ENCODE data around the gene MYO18A. TPM values are rescaled to one million over a fixed set of nuclear protein-coding genes. Genes with fewer than 3 reads are reported as not detected.

MYO18A gene
- polyA plus RNA-seq, 3 donors from 2014 or later, result 1.5 to 32.5 (median 5.2) TPM

DNA sequence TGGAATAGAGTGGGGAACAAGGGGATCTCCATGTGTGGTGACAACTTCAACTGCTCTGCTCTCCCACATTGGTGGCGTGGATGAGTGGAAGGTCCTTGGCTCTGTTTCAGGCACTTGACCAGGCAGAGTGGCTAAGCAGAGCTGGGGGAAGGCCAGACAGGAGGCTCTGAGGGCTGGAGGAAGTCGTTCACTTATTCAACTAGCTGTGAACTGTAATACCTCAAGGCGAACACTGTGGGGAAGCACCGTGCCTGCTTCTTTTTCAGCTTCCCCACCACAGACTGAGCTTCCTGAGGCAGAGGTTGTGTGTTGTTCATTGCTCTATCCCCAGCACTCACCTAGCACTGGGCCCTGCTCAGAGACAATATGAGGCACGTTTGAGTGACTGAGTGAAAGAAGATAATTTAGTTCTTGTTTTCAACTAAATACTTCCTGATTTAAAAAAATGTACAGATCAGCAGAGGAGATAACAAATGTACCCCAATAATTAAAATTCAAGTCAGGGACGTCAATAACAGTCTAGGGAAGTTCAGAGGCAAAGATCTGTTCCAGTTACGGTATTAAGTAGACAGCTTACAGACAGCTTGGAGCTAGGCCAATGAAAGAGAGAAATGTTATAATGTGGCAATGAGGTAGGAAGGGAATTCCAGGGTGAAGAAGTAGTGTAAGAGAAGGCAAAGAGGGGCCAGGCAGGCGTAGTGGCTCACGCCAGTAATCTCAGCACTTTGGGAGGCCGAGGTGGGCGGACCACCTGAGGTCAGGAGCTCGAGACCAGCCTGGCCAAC, 34.7 kb downstream of the MYO18A start:
- no peak overlapping the region for H3K4me3 Mint-ChIP-seq
- no peaks in the 10 kb centered on the region for H3K27me3 Mint-ChIP-seq (ENCODE audit: low read depth in 3 of 3)
- H3K9me3 Mint-ChIP-seq, result no peaks in the 10 kb centered on the region
- H3K4me1 Mint-ChIP-seq, result peaks cover 55 to 75% of the 10 kb centered on the region in 2 donors
- H3K27ac Mint-ChIP-seq, result peak overlapping the region; percentile 44 to 90 (median 83)
- H3K36me3 Mint-ChIP-seq, result no peaks in the 10 kb centered on the region
- DNase-seq, result peak; percentile 60 to 72 (median 61)

DNA sequence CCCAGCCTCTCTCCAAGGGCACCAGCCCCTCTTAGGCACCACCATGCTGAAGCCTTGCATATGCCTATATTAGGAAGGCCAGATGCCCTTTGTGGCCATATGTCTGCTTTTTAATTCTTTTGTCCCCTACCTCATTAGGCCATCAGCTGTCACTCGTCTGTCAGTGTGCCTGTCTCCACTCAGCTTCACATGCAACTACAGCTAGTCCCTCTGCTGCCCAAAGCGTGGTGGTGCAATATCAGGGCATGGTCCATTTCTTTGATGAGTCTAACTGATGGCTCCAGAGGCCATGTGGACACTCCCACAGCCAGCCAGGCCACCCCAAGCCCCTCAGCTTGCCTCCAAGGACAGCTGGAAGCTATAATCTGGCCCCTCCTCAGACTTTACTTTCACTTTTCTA, 36.3 kb downstream of the MYO18A start:
- no peaks in the 10 kb centered on the region for H3K9me3 Mint-ChIP-seq
- H3K4me3 Mint-ChIP-seq, result peak overlapping the region in 3 of 5 donors; percentile 8 to 54 (median 30)
- H3K27me3 Mint-ChIP-seq (ENCODE audit: low read depth in 3 of 3), result peaks cover 0 to 3% (median 0%) of the 10 kb centered on the region in 3 donors
- peak overlapping the region; percentile 53 to 90 (median 75) for H3K27ac Mint-ChIP-seq
- peaks cover 62 to 79% of the 10 kb centered on the region in 2 donors for H3K4me1 Mint-ChIP-seq
- H3K36me3 Mint-ChIP-seq, result no peaks in the 10 kb centered on the region
- DNase-seq, result no peak

DNA sequence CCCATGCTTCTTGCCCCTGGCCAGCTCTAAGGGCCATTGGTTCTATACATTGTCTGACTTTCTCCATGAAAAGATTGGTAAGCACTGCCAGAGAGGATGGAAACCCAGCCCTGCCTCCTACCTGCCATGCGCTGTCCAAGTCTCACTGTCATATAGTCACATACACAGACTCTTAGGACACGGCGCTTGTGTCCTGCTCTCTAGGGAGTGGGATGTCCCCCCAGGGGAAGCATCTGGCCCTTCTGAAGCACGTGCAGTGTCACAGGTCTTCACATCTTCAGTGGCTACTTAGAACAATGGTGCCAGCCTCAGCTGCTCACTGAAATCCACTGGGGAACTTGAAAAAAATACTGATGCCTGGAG, 38.7 kb downstream of the MYO18A start:
- peaks cover 0 to 4% (median 0%) of the 10 kb centered on the region in 3 donors for H3K36me3 Mint-ChIP-seq
- H3K4me3 Mint-ChIP-seq, result peak overlapping the region; percentile 83 to 95 (median 90)
- H3K9me3 Mint-ChIP-seq, result no peaks in the 10 kb centered on the region
- peak overlapping the region; percentile 97 to 99 (median 98) for H3K27ac Mint-ChIP-seq
- H3K27me3 Mint-ChIP-seq (ENCODE audit: low read depth in 3 of 3), result peaks cover 0 to 3% (median 0%) of the 10 kb centered on the region in 3 donors
- peaks cover 65 to 77% of the 10 kb centered on the region in 2 donors for H3K4me1 Mint-ChIP-seq
- DNase-seq, result no peak

- DNase-seq, result peak; percentile 62 to 69 (median 65)
- Mint-ChIP-seq H3K9me3 (no peaks in the 10 kb centered on the region), H3K27ac (peak overlapping the region; percentile 97 to 99 (median 98)), H3K36me3 (peaks cover 0 to 4% (median 0%) of the 10 kb centered on the region in 3 donors), H3K4me1 (peaks cover 65 to 80% of the 10 kb centered on the region in 2 donors), H3K4me3 (peak overlapping the region; percentile 83 to 95 (median 90)), H3K27me3 (ENCODE audit: low read depth in 3 of 3) (peaks cover 0 to 3% (median 0%) of the 10 kb centered on the region in 3 donors)
Observed at GRCh38 chr17:29140631-29141513, 39.3 kb downstream of the MYO18A start.

DNA sequence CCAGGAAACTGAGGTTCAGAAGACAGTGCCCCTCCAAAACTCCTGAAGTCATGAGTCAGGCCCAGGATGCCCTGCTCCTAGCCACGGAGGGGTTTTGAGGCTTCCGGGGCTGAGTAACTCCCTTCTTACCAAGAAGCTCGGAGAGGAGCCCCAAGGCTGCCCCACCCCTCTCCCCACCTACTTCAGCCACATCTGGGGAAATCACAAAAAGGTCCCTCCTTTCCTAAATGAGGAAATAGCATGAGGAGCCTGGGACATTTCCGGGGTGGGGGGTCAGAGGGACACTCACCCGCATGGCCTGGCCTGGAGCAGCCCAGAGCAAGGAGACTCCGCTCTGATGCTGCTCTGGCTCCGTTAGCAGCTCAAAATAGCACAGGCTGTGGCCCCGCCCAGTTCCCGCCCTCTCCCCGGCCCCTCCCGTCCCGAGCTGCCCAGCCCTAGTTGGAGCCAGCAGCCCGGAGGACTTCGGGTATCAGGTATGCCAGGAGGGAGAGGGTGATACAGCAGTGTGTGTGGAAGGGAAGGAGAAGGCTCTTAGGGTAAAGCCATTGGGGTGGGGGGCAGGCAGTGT, 40.1 kb downstream of the MYO18A start:
- Mint-ChIP-seq H3K27me3 (ENCODE audit: low read depth in 3 of 3) (peaks cover 0 to 3% (median 0%) of the 10 kb centered on the region in 3 donors), H3K9me3 (no peaks in the 10 kb centered on the region), H3K4me3 (peak overlapping the region; percentile 83 to 95 (median 90)), H3K36me3 (peaks cover 0 to 4% (median 0%) of the 10 kb centered on the region in 3 donors), H3K27ac (peak overlapping the region; percentile 97 to 99 (median 98)), H3K4me1 (peaks cover 57 to 73% of the 10 kb centered on the region in 2 donors)
- peak; percentile 67 to 70 (median 70) for DNase-seq

DNA sequence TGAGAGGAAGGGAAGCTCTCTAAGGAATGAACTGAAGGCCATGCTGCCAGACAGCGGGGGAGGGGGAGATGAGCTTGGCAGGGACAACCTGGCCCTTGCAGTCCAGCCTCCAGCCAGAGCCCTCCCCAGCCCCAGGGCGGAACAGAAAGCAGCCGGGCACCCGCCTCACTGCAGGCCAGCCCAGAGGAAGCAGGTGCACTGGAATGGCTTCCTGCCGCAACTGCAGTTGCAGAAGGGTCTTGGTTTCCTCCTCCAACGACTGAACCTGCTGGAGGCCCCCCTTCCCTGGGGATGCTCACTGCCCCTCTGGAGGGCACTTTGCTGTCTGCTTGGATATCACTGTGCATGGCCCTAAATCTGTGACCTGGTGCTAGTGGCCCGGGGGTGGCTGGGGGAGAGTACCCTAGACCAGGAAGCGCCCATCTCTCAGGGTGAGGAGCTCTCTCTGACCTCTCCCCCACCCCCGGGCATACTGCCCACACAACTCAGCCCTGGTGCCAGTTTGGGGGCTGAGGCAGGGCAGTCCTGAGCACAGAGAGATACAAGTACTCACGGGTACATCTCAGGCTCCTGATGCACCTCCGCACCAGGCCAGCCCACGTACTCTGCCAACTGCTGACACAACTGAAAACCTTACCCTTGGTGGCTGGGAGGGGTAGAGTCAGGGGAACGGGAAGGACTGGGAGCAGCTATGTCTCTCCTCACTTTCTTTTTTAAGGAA, 41.1 kb downstream of the MYO18A start:
- H3K36me3 Mint-ChIP-seq, result peaks cover 0 to 4% (median 0%) of the 10 kb centered on the region in 3 donors
- peak overlapping the region; percentile 97 to 99 (median 98) for H3K27ac Mint-ChIP-seq
- H3K4me1 Mint-ChIP-seq, result peaks cover 55 to 67% of the 10 kb centered on the region in 2 donors
- peak in 2 of 3 donors; percentile 24 to 32 for DNase-seq
- H3K27me3 Mint-ChIP-seq (ENCODE audit: low read depth in 3 of 3), result peaks cover 0 to 3% (median 0%) of the 10 kb centered on the region in 3 donors
- H3K9me3 Mint-ChIP-seq, result no peaks in the 10 kb centered on the region
- peak overlapping the region; percentile 83 to 95 (median 90) for H3K4me3 Mint-ChIP-seq

DNA sequence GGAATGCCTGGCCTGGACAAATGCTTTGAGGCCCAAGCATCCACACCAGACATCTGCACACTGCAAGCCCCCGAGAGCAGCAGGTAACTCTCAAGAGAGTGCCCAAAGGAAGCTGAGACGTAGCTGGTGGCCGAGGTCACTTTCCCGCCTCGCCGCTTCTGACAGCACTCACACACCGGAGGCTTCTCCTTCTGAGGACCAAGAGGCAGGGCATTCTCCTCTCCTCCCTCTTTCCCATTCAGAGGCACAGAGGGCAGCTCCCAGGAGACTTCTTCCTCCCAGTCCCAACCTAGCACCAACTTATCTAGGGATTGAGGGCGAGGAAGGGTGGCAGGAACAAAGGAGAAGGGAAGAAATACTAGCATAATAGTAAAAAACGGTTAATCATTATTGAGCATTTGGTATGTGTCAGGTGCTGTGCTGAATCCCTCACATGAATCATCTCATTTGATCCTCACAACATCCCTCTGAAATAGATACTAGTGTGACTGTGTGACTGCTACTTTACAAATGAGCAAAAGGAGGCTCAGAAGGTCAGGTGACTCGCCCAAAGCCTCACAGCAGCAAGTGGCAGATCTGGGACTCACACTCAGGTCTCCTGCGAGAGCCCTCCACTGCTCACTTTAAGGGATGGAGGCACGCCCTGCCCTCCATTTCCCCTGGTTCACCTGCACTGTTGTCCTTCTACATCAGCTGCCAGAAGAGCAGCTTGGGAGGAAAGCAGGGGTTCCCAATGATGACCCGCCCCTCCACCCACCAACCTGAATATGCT, 41.8 kb downstream of the MYO18A start:
- Mint-ChIP-seq H3K27me3 (ENCODE audit: low read depth in 3 of 3) (peaks cover 0 to 3% (median 0%) of the 10 kb centered on the region in 3 donors), H3K27ac (peak overlapping the region; percentile 97 to 99 (median 98)), H3K4me1 (peaks cover 51 to 61% of the 10 kb centered on the region in 2 donors), H3K4me3 (peak overlapping the region; percentile 83 to 95 (median 90)), H3K36me3 (peaks cover 0 to 4% (median 0%) of the 10 kb centered on the region in 3 donors), H3K9me3 (no peaks in the 10 kb centered on the region)
- DNase-seq, result no peak

DNA sequence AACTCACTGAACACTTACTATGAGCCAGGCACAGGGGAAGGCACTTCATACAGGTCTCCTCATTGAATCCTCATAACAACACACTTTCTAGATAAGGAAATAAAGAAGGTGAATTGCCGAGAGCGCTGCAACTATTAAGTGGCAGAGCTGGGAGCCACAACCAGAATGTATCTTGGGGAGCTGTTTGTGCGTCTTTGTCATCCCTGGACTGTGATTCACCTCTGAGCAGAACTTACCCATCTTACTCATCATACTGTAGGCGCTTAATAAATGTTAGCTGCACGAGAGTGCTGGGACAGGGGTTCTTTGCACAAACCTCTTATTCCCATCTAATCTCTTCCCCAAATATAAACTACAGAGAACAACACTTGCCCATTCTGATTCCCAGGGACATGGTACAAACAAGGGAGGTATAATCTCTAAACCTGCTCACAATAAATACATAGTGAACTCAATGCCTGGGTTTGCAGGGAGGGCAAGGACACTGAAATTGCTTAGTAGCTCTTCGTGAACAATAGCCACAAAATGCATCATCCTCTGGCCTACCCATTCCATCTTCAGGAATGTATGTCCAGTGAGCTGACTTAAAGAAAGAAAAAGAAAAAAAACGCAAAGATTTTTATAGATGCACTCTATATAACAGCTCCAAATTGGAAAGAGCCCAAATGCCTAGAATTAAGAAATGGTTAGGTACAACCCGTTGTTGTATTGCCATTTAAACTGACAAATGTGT, 43.0 kb downstream of the MYO18A start:
- no peak for DNase-seq
- Mint-ChIP-seq H3K4me3 (peak overlapping the region in 3 of 5 donors; percentile 2 to 90 (median 54)), H3K36me3 (peaks cover 0 to 4% (median 0%) of the 10 kb centered on the region in 3 donors), H3K27me3 (ENCODE audit: low read depth in 3 of 3) (peaks cover 0 to 3% (median 0%) of the 10 kb centered on the region in 3 donors), H3K9me3 (no peaks in the 10 kb centered on the region), H3K4me1 (peaks cover 52 to 59% of the 10 kb centered on the region in 2 donors), H3K27ac (peak overlapping the region in 5 of 6 donors; percentile 92 to 99 (median 97))

- H3K27ac Mint-ChIP-seq, result no peak overlapping the region
- peaks cover 0 to 4% (median 0%) of the 10 kb centered on the region in 3 donors for H3K36me3 Mint-ChIP-seq
- H3K4me3 Mint-ChIP-seq, result no peak overlapping the region
- no peaks in the 10 kb centered on the region for H3K9me3 Mint-ChIP-seq
- H3K4me1 Mint-ChIP-seq, result peaks cover 47 to 57% of the 10 kb centered on the region in 2 donors
- peaks cover 0 to 3% (median 0%) of the 10 kb centered on the region in 3 donors for H3K27me3 Mint-ChIP-seq (ENCODE audit: low read depth in 3 of 3)
- DNase-seq, result no peak
Observed at GRCh38 chr17:29135464-29135863, 44.7 kb downstream of the MYO18A start.

GRCh38 chr17:29133121-29133713, 47.0 kb downstream of the MYO18A start:
- H3K36me3 Mint-ChIP-seq, result peaks cover 0 to 8% (median 4%) of the 10 kb centered on the region in 3 donors
- peaks cover 0 to 2% (median 0%) of the 10 kb centered on the region in 3 donors for H3K27me3 Mint-ChIP-seq (ENCODE audit: low read depth in 3 of 3)
- H3K9me3 Mint-ChIP-seq, result no peaks in the 10 kb centered on the region
- H3K27ac Mint-ChIP-seq, result no peak overlapping the region
- no peak for DNase-seq
- peaks cover 25 to 40% of the 10 kb centered on the region in 2 donors for H3K4me1 Mint-ChIP-seq
- no peak overlapping the region for H3K4me3 Mint-ChIP-seq

GRCh38 chr17:29131814-29132682, 48.1 kb downstream of the MYO18A start:
- peaks cover 0 to 2% (median 0%) of the 10 kb centered on the region in 3 donors for H3K27me3 Mint-ChIP-seq (ENCODE audit: low read depth in 3 of 3)
- H3K27ac Mint-ChIP-seq, result peak overlapping the region in 3 of 6 donors; percentile 18 to 35 (median 30)
- H3K4me3 Mint-ChIP-seq, result no peak overlapping the region
- no peaks in the 10 kb centered on the region for H3K9me3 Mint-ChIP-seq
- peaks cover 15 to 28% of the 10 kb centered on the region in 2 donors for H3K4me1 Mint-ChIP-seq
- DNase-seq, result no peak
- H3K36me3 Mint-ChIP-seq, result peaks cover 0 to 5% (median 4%) of the 10 kb centered on the region in 3 donors
